Measurements from ENCODE around the gene PXK. TPM values are rescaled to one million over a fixed set of nuclear protein-coding genes. Genes with fewer than 3 reads are reported as not detected.

Gene PXK
- total RNA-seq, 2 donors from 2014 or later: 9.3 to 11.4 TPM

GRCh38 chr3:58357402-58357801, 24.7 kb downstream of the PXK start:
- Histone ChIP-seq H3K9ac (ENCODE audit: low read depth in 2 of 2, low read length in 2 of 2) (no peak overlapping the region), H3K27ac (no peak overlapping the region), H3K4me3 (no peak overlapping the region), H3K36me3 (no peaks in the 10 kb centered on the region), H3K27me3 (no peaks in the 10 kb centered on the region), H3K4me1 (no peaks in the 10 kb centered on the region), H3K9me3 (no peaks in the 10 kb centered on the region)
- no peak for TF ChIP-seq CTCF (IDR thresholded peaks at IDR 0.05)
- DNase-seq: no peak
- intact Hi-C loops (cut with DNase I): no loop called here

- no peaks in the 10 kb centered on the region for H3K4me1 ChIP-seq
- H3K9ac ChIP-seq (ENCODE audit: low read depth in 2 of 2, low read length in 2 of 2): no peak overlapping the region
- TF ChIP-seq CTCF (IDR thresholded peaks at IDR 0.05): no peak
- no peaks in the 10 kb centered on the region for H3K27me3 ChIP-seq
- intact Hi-C loops (cut with DNase I): no loop called here
- no peak overlapping the region for H3K4me3 ChIP-seq
- H3K27ac ChIP-seq: no peak overlapping the region
- DNase-seq: no peak
- H3K36me3 ChIP-seq: no peaks in the 10 kb centered on the region
- no peaks in the 10 kb centered on the region for H3K9me3 ChIP-seq
Observed at GRCh38 chr3:58358092-58358491, 25.4 kb downstream of the PXK start.

GRCh38 chr3:58358808-58359207, 26.1 kb downstream of the PXK start:
- Histone ChIP-seq H3K9me3 (no peaks in the 10 kb centered on the region), H3K27ac (no peak overlapping the region)

GRCh38 chr3:58359621-58360020, 26.9 kb downstream of the PXK start:
- H3K27ac ChIP-seq: no peak overlapping the region
- intact Hi-C loops (cut with DNase I): no loop called here

More at GRCh38 chr3:58358808-58359207, 26.1 kb downstream of the PXK start:
- Histone ChIP-seq H3K4me3 (no peak overlapping the region), H3K36me3 (no peaks in the 10 kb centered on the region), H3K27me3 (no peaks in the 10 kb centered on the region), H3K9ac (ENCODE audit: low read depth in 2 of 2, low read length in 2 of 2) (no peak overlapping the region), H3K4me1 (no peaks in the 10 kb centered on the region)
- TF ChIP-seq CTCF (IDR thresholded peaks at IDR 0.05): no peak
- DNase-seq: no peak
- intact Hi-C loops (cut with DNase I): no loop called here

GRCh38 chr3:58361866-58362265, 29.2 kb downstream of the PXK start:
- Histone ChIP-seq H3K27ac (no peak overlapping the region), H3K9ac (ENCODE audit: low read depth in 2 of 2, low read length in 2 of 2) (no peak overlapping the region), H3K4me3 (no peak overlapping the region), H3K4me1 (no peaks in the 10 kb centered on the region), H3K9me3 (no peaks in the 10 kb centered on the region), H3K27me3 (no peaks in the 10 kb centered on the region), H3K36me3 (no peaks in the 10 kb centered on the region)
- no peak for TF ChIP-seq CTCF (IDR thresholded peaks at IDR 0.05)
- intact Hi-C loops (cut with DNase I): no loop called here
- DNase-seq: no peak

More at GRCh38 chr3:58359621-58360020, 26.9 kb downstream of the PXK start:
- Histone ChIP-seq H3K4me1 (no peaks in the 10 kb centered on the region), H3K9ac (ENCODE audit: low read depth in 2 of 2, low read length in 2 of 2) (no peak overlapping the region), H3K27me3 (no peaks in the 10 kb centered on the region), H3K4me3 (no peak overlapping the region), H3K36me3 (no peaks in the 10 kb centered on the region), H3K9me3 (no peaks in the 10 kb centered on the region)
- no peak for DNase-seq
- no peak for TF ChIP-seq CTCF (IDR thresholded peaks at IDR 0.05)

- no peaks in the 10 kb centered on the region for H3K4me1 ChIP-seq
- no peak overlapping the region for H3K27ac ChIP-seq
- intact Hi-C loops (cut with DNase I): no loop called here
- H3K27me3 ChIP-seq: no peaks in the 10 kb centered on the region
- no peak overlapping the region for H3K4me3 ChIP-seq
- no peak overlapping the region for H3K9ac ChIP-seq (ENCODE audit: low read depth in 2 of 2, low read length in 2 of 2)
- no peaks in the 10 kb centered on the region for H3K36me3 ChIP-seq
- no peak for TF ChIP-seq CTCF (IDR thresholded peaks at IDR 0.05)
- H3K9me3 ChIP-seq: no peaks in the 10 kb centered on the region
- no peak for DNase-seq
Observed at GRCh38 chr3:58366699-58367098, 34.0 kb downstream of the PXK start.
